Neural cell (in vitro differentiated cells): Measurements from ENCODE around the gene CBX2. TPM values are rescaled to one million over a fixed set of nuclear protein-coding genes. Genes with fewer than 3 reads are reported as not detected.

Experiments
- H2AFZ ChIP-seq: fragments of 200-600, 300-800 bp; sonication (generic), shearing (Covaris generic); 2 replicates; pipeline ENCODE4 v1.6.0; 2014; ENCODE audit warnings: low read depth, mild to moderate bottlenecking, antibody characterized with exemption, low read length, moderate library complexity
- H3F3A ChIP-seq: fragments of 200-600 bp; shearing (Covaris generic); 2 replicates; pipeline ENCODE4 v1.6.1; 2016; ENCODE audit warnings: mild to moderate bottlenecking, moderate library complexity, mixed read lengths, antibody characterized with exemption, low read length; ENCODE audit not compliant: insufficient read depth, poor library complexity, severe bottlenecking
- H3K27ac ChIP-seq: fragments of 200-600, 300-800 bp; sonication (generic), shearing (Covaris generic); 2 replicates; pipeline ENCODE4 v1.5.1; 2014; ENCODE audit warnings: mild to moderate bottlenecking, low read length, moderate library complexity
- H3K27me3 ChIP-seq: fragments of 300-800, 200-600 bp; sonication (generic), shearing (Covaris generic); 2 replicates; pipeline ENCODE4 v1.6.0; 2014; ENCODE audit warnings: mild to moderate bottlenecking, low read depth, low read length, moderate library complexity; ENCODE audit not compliant: insufficient read depth
- H3K36me3 ChIP-seq: fragments of 300-800, 200-600 bp; sonication (generic), shearing (Covaris generic); 2 replicates; pipeline ENCODE4 v1.5.1; 2014; ENCODE audit warnings: mild to moderate bottlenecking, antibody characterized with exemption, low read length, moderate library complexity; ENCODE audit not compliant: insufficient read depth
- H3K4me2 ChIP-seq: fragments of 300-800, 200-600 bp; sonication (generic), shearing (Covaris generic); 2 replicates; pipeline ENCODE4 v1.6.0; 2014; ENCODE audit warnings: mild to moderate bottlenecking, low read length
- H3K4me3 ChIP-seq: fragments of 300-800, 200-600 bp; sonication (generic), shearing (Covaris generic); 2 replicates; pipeline ENCODE4 v1.5.1; 2014; ENCODE audit warnings: mild to moderate bottlenecking, low read length, moderate library complexity
- H3K79me2 ChIP-seq: fragments of 200-600 bp; shearing (Covaris generic); replicated peaks from 2 replicates; pipeline ENCODE4 v1.6.0; 2014; ENCODE audit warnings: mild to moderate bottlenecking, low read length, moderate library complexity; ENCODE audit not compliant: insufficient read depth
- H3K9ac ChIP-seq: fragments of 300-800, 200-600 bp; sonication (generic), shearing (Covaris generic); 2 replicates; pipeline ENCODE4 v1.6.1; 2016; ENCODE audit warnings: mild to moderate bottlenecking, low read length, mixed read lengths
- H3K9me2 ChIP-seq: fragments of 200-600 bp; shearing (Covaris generic); 2 replicates; pipeline ENCODE4 v1.6.1; 2016; ENCODE audit warnings: mild to moderate bottlenecking, low read length, mixed read lengths; ENCODE audit not compliant: insufficient read depth
- H3K9me3 ChIP-seq: fragments of 200-600, 300-800 bp; sonication (generic), shearing (Covaris generic); 2 replicates; pipeline ENCODE4 v1.6.1; 2016; ENCODE audit warnings: mild to moderate bottlenecking, mixed run types, low read length, moderate library complexity, mixed read lengths
- H4K20me1 ChIP-seq: fragments of 200-600 bp; shearing (Covaris generic); 2 replicates; pipeline ENCODE4 v1.6.1; 2016; ENCODE audit warnings: mild to moderate bottlenecking, mixed run types; ENCODE audit not compliant: insufficient read depth
- CTCF ChIP-seq: fragments of 450-650 bp; IDR thresholded peaks from 2 replicates; pipeline ENCODE4 v1.5.1; 2014; ENCODE audit warnings: antibody characterized with exemption, mild to moderate bottlenecking, moderate library complexity; ENCODE audit not compliant: poor library complexity, severe bottlenecking
- EP300 ChIP-seq: fragments of 450-650 bp; conservative IDR thresholded peaks from 2 replicates; pipeline ENCODE4 v1.6.1; 2014; ENCODE audit warnings: antibody characterized with exemption, mild to moderate bottlenecking, moderate library complexity; ENCODE audit not compliant: poor library complexity, severe bottlenecking
- EZH2 ChIP-seq: fragments of 200-600, 300-800 bp; shearing (Covaris generic), sonication (generic); IDR thresholded peaks from 2 replicates; pipeline ENCODE4 v1.6.1; 2014; ENCODE audit warnings: antibody characterized with exemption, low read length, borderline replicate concordance, mild to moderate bottlenecking; ENCODE audit not compliant: insufficient read depth, poor library complexity, severe bottlenecking
- POLR2AphosphoS5 ChIP-seq: IDR thresholded peaks from 2 replicates; pipeline ENCODE4 v1.6.1; 2012
- RAD21 ChIP-seq: fragments of 450-650 bp; conservative IDR thresholded peaks from 2 replicates; pipeline ENCODE4 v1.6.1; 2014; ENCODE audit warnings: antibody characterized with exemption, mild to moderate bottlenecking, moderate library complexity
- REST ChIP-seq: IDR thresholded peaks from 2 replicates; pipeline ENCODE4 v1.6.1; 2012; ENCODE audit warnings: borderline replicate concordance
- polyA plus RNA-seq: library from polyadenylated mRNA; depleted of rRNA; stranded (reverse); fragments of >200 nt; gene quantifications from 2 replicates; pipeline ENCODE4 v1.2.3, GENCODE V29; 2014

CBX2 gene
- polyA plus RNA-seq, 1 donor from 2014 or later: 16.9 TPM

GRCh38 chr17:79797492-79798298 is 19.7 kb downstream of the CBX2 start:
- Histone ChIP-seq H3K36me3 (no peaks in the 10 kb centered on the region), H3K4me2 (peak overlapping the region; percentile 62), H3K27ac (peak overlapping the region; percentile 70), H2AFZ (no peak overlapping the region), H4K20me1 (peaks cover 19% of the 10 kb centered on the region), H3F3A (no peaks in the 10 kb centered on the region), H3K9me2 (no peaks in the 10 kb centered on the region), H3K9me3 (no peaks in the 10 kb centered on the region), H3K4me3 (peak overlapping the region; percentile 87), H3K79me2 (peaks cover 30% of the 10 kb centered on the region), H3K9ac (peak overlapping the region; percentile 84), H3K27me3 (peaks cover 68% of the 10 kb centered on the region)
- peak; percentile 66 for TF ChIP-seq POLR2AphosphoS5
- no peak for TF ChIP-seq EP300

GRCh38 chr17:79798299-79799173 is 20.6 kb downstream of the CBX2 start:
- Histone ChIP-seq H3K79me2 (peaks cover 25% of the 10 kb centered on the region), H4K20me1 (peaks cover 11% of the 10 kb centered on the region), H3K27me3 (peaks cover 68% of the 10 kb centered on the region), H3K4me2 (no peak overlapping the region), H3K4me3 (peak overlapping the region; percentile 87), H2AFZ (no peak overlapping the region), H3K36me3 (no peaks in the 10 kb centered on the region), H3F3A (no peaks in the 10 kb centered on the region), H3K9me3 (no peaks in the 10 kb centered on the region), H3K9ac (peak overlapping the region; percentile 84), H3K9me2 (no peaks in the 10 kb centered on the region), H3K27ac (peak overlapping the region; percentile 70)
- TF ChIP-seq REST: no peak
- TF ChIP-seq RAD21: no peak
- no peak for TF ChIP-seq CTCF
- peak; percentile 65 for TF ChIP-seq EZH2
- TF ChIP-seq POLR2AphosphoS5: peak; percentile 59
